HEK293T (cell line): ENCODE measurements around the gene STOML3.

ENCODE experiments used
- TARDBP ChIP-seq: fragments of 450-650 bp; IDR thresholded peaks from 2 replicates; pipeline ENCODE4 v1.6.1; 2016
- ZNF384 ChIP-seq: fragments of 450-650 bp; IDR thresholded peaks from 2 replicates; pipeline ENCODE4 v1.6.1; 2016

- TF ChIP-seq TARDBP (no peak), ZNF384 (no peak)
Measured at GRCh38 chr13:38943231-38943630, 47.4 kb downstream of the STOML3 start.
